Fibroblast of upper back skin (primary cell): ENCODE measurements around the gene SRRM1.
A peak's percentile ranks its signal among the peaks of the same experiment; 100 is the strongest.

ENCODE experiments used
- DNase-seq: peaks from one replicate; pipeline ENCODE4 v3.0.0-alpha.2; 2013

The SRRM1 gene

GRCh38 chr1:24642481-24643362 lies at the start of gene SRRM1:
Gene SRRM1 (plus strand): TSS chr1:24643302. CDS start chr1:24643327, 25 bp downstream.
- DNase-seq, result peak; percentile 100

GRCh38 chr1:24594328-24594598 lies 48.8 kb upstream of the SRRM1 start:
- DNase-seq, result no peak

GRCh38 chr1:24596401-24596880 lies 46.7 kb upstream of the SRRM1 start:
- DNase-seq, result no peak

GRCh38 chr1:24599265-24599664 lies 43.8 kb upstream of the SRRM1 start:
- DNase-seq, result no peak

GRCh38 chr1:24600551-24600950 lies 42.6 kb upstream of the SRRM1 start:
- no peak for DNase-seq

- no peak for DNase-seq
Measured at GRCh38 chr1:24605534-24606295, 37.4 kb upstream of the SRRM1 start.

GRCh38 chr1:24606296-24606605 lies 36.9 kb upstream of the SRRM1 start:
- no peak for DNase-seq

GRCh38 chr1:24606621-24607020 lies 36.5 kb upstream of the SRRM1 start:
- DNase-seq, result no peak

GRCh38 chr1:24609949-24610517 lies 33.1 kb upstream of the SRRM1 start:
- no peak for DNase-seq

- no peak for DNase-seq
Measured at GRCh38 chr1:24619376-24619775, 23.7 kb upstream of the SRRM1 start.

GRCh38 chr1:24620678-24621077 lies 22.4 kb upstream of the SRRM1 start:
- DNase-seq, result no peak

- no peak for DNase-seq
Measured at GRCh38 chr1:24621121-24621520, 22.0 kb upstream of the SRRM1 start.

- no peak for DNase-seq
Measured at GRCh38 chr1:24622218-24622617, 20.9 kb upstream of the SRRM1 start.

GRCh38 chr1:24632832-24633175 lies 10.3 kb upstream of the SRRM1 start:
- no peak for DNase-seq

GRCh38 chr1:24635195-24635843 lies 7.8 kb upstream of the SRRM1 start:
- peak; percentile 74 for DNase-seq

GRCh38 chr1:24636661-24637357 lies 6.3 kb upstream of the SRRM1 start:
- DNase-seq, result no peak

GRCh38 chr1:24639094-24639493 lies 4.0 kb upstream of the SRRM1 start:
- DNase-seq, result no peak

- no peak for DNase-seq
Measured at GRCh38 chr1:24639881-24640280, 3.2 kb upstream of the SRRM1 start.

GRCh38 chr1:24640288-24640687 lies 2.8 kb upstream of the SRRM1 start:
- no peak for DNase-seq

- DNase-seq, result peak; percentile 29
Measured at GRCh38 chr1:24641646-24642151, 1.4 kb upstream of the SRRM1 start.

- no peak for DNase-seq
Measured at GRCh38 chr1:24643363-24644099, 429 bp downstream of the SRRM1 start.

GRCh38 chr1:24644100-24644384 lies 940 bp downstream of the SRRM1 start:
- DNase-seq, result no peak
